SKM-1 (cell line): ENCODE data around the gene NXT1.
"Not testable (repeated sequence)": the region's sequence is repeated elsewhere in the genome, so short reads cannot be mapped to it uniquely, and the experiment has no call there.

Experiments used
- DNase-seq: peaks from one replicate; lab custom pipeline; 2025; ENCODE audit not compliant: unreplicated experiment; lab: John Stamatoyannopoulos, UW

NXT1 gene

GRCh38 chr20:23350196-23350903, at the start of gene NXT1:
Gene NXT1, plus strand, starts transcription at chr20:23350791. Its CDS starts 3,251 bp downstream, at chr20:23354042.
- DNase-seq, result peak; percentile 91

- no peak for DNase-seq
Measured at GRCh38 chr20:23301436-23302050, 49.0 kb upstream of the NXT1 start.

GRCh38 chr20:23302386-23302785, 48.2 kb upstream of the NXT1 start:
- DNase-seq, result no peak

GRCh38 chr20:23302801-23303200, 47.8 kb upstream of the NXT1 start:
- DNase-seq, result no peak

- DNase-seq, result no peak
Measured at GRCh38 chr20:23303325-23304102, 47.1 kb upstream of the NXT1 start.

- no peak for DNase-seq
Measured at GRCh38 chr20:23304616-23305015, 46.0 kb upstream of the NXT1 start.

GRCh38 chr20:23305098-23305497, 45.5 kb upstream of the NXT1 start:
- DNase-seq, result no peak

GRCh38 chr20:23307393-23307792, 43.2 kb upstream of the NXT1 start:
- not testable (repeated sequence) for DNase-seq

GRCh38 chr20:23308024-23308423, 42.6 kb upstream of the NXT1 start:
- DNase-seq, result no peak

- no peak for DNase-seq
Measured at GRCh38 chr20:23308908-23309307, 41.7 kb upstream of the NXT1 start.

- DNase-seq, result no peak
Measured at GRCh38 chr20:23309781-23310180, 40.8 kb upstream of the NXT1 start.

GRCh38 chr20:23311947-23312506, 38.6 kb upstream of the NXT1 start:
- DNase-seq, result no peak

GRCh38 chr20:23313271-23313670, 37.3 kb upstream of the NXT1 start:
- no peak for DNase-seq

GRCh38 chr20:23314699-23315098, 35.9 kb upstream of the NXT1 start:
- no peak for DNase-seq

GRCh38 chr20:23315099-23315498, 35.5 kb upstream of the NXT1 start:
- no peak for DNase-seq

- DNase-seq, result no peak
Measured at GRCh38 chr20:23316626-23317025, 34.0 kb upstream of the NXT1 start.

- DNase-seq, result no peak
Measured at GRCh38 chr20:23317081-23317480, 33.5 kb upstream of the NXT1 start.

GRCh38 chr20:23318347-23318746, 32.2 kb upstream of the NXT1 start:
- DNase-seq, result no peak

- no peak for DNase-seq
Measured at GRCh38 chr20:23320317-23320716, 30.3 kb upstream of the NXT1 start.

GRCh38 chr20:23325107-23325506, 25.5 kb upstream of the NXT1 start:
- DNase-seq, result no peak

GRCh38 chr20:23326774-23327173, 23.8 kb upstream of the NXT1 start:
- DNase-seq, result no peak
